Astrocyte of the cerebellum (primary cell): Measurements from ENCODE around the gene PROM1.

Experiments used
- DNase-seq: peaks from one replicate; pipeline ENCODE4 v3.0.0-alpha.2; 2011; ENCODE audit warnings: low read depth
- H3K4me3 ChIP-seq: 2 replicates; pipeline ENCODE4 v1.5.1; 2011; ENCODE audit warnings: mild to moderate bottlenecking, low read depth, low read length, moderate library complexity
- CTCF ChIP-seq: IDR thresholded peaks from 2 replicates; pipeline ENCODE4 v1.5.1; 2012; ENCODE audit warnings: low read length, low read depth, moderate library complexity, mild to moderate bottlenecking; ENCODE audit errors: missing control alignments
- in situ Hi-C: cut with HindIII; loops from 2 replicates; pipeline ENCODE4 v1.10.0; 2017; ENCODE audit warnings: low sequenced_read_pairs

Gene PROM1

GRCh38 chr4:16075975-16076757, 7.7 kb downstream of the PROM1 start:
- no peak overlapping the region for H3K4me3 ChIP-seq
- DNase-seq: no peak
- TF ChIP-seq CTCF: no peak
- in situ Hi-C loops: no loop called here

- no peak overlapping the region for H3K4me3 ChIP-seq
- TF ChIP-seq CTCF: no peak
- no peak for DNase-seq
- in situ Hi-C loops: no loop called here
Observed at GRCh38 chr4:16075061-16075460, 8.8 kb downstream of the PROM1 start.

- in situ Hi-C loops: no loop called here
- DNase-seq: no peak
- no peak for TF ChIP-seq CTCF
- no peak overlapping the region for H3K4me3 ChIP-seq
Observed at GRCh38 chr4:16072168-16072567, 11.7 kb downstream of the PROM1 start.

- in situ Hi-C loops: no loop called here
- no peak overlapping the region for H3K4me3 ChIP-seq
- TF ChIP-seq CTCF: no peak
- no peak for DNase-seq
Observed at GRCh38 chr4:16070203-16070602, 13.6 kb downstream of the PROM1 start.

GRCh38 chr4:16067515-16067914, 16.3 kb downstream of the PROM1 start:
- H3K4me3 ChIP-seq: no peak overlapping the region
- in situ Hi-C loops: no loop called here
- DNase-seq: no peak
- TF ChIP-seq CTCF: no peak

GRCh38 chr4:16066586-16067128, 17.2 kb downstream of the PROM1 start:
- DNase-seq: no peak
- TF ChIP-seq CTCF: no peak
- no peak overlapping the region for H3K4me3 ChIP-seq
- in situ Hi-C loops: no loop called here
